Measurements from ENCODE around the gene TGFBR3.

- TF ChIP-seq CTCF (IDR thresholded peaks at IDR 0.05; ENCODE audit: insufficient read depth, low read depth, low read length) (no peak), EZH2 (IDR thresholded peaks at IDR 0.05; ENCODE audit: insufficient read depth, low read length) (no peak)
These were observed 81.4 kb downstream of the TGFBR3 start for GRCh38 chr1:91804546-91805023.

All from astrocyte (in vitro differentiated cells and primary cell).